Tibial nerve (tissue), 4 donors: ENCODE data around the gene TMEM129. TPM values are rescaled to one million over a fixed set of nuclear protein-coding genes. Genes with fewer than 3 reads are reported as not detected.

ENCODE experiments used
- DNase-seq, 2 donors: peaks; one replicate each; pipeline ENCODE4 v3.0.0-alpha.2; 2019; ENCODE audit warnings: low spot score in 2 of 2
- H3K27ac ChIP-seq, 4 donors: fragments of 200-600 bp; sonication (generic) in 3 of 4; one replicate each; pipeline ENCODE4 v1.5.1; 2017 to 2019; ENCODE audit warnings: mild to moderate bottlenecking in 1 of 4
- H3K27me3 ChIP-seq, 2 donors: fragments of 200-600 bp; sonication (generic) in 1 of 2; one replicate each; pipeline versions ENCODE4 v1.5.1 to v1.6.0; 2017 to 2019
- H3K36me3 ChIP-seq, 3 donors: fragments of 200-600 bp; sonication (generic); one replicate each; pipeline ENCODE4 v1.5.1; 2018 to 2019
- H3K4me1 ChIP-seq, 4 donors: fragments of 200-600 bp; sonication (generic) in 3 of 4; one replicate each; pipeline ENCODE4 v1.5.1; 2017 to 2019
- H3K4me3 ChIP-seq, 4 donors: fragments of 200-600 bp; sonication (generic) in 3 of 4; one replicate each; pipeline ENCODE4 v1.5.1; 2017 to 2019; ENCODE audit warnings: mild to moderate bottlenecking in 1 of 4, moderate library complexity in 1 of 4
- H3K9me3 ChIP-seq, 4 donors: fragments of 200-600 bp; sonication (generic) in 3 of 4; one replicate each; pipeline ENCODE4 v1.5.1; 2017 to 2019
- EP300 ChIP-seq, 2 donors: sonication (generic); formaldehyde crosslinking; IDR thresholded peaks; one replicate each; pipeline ENCODE4 v1.6.1; 2017; ENCODE audit warnings: antibody characterized with exemption in 2 of 2, mild to moderate bottlenecking in 1 of 2
- POLR2A ChIP-seq, 2 donors: fragments of 450-650 bp; IDR thresholded peaks; one replicate each; pipeline ENCODE4 v1.6.1; 2017; ENCODE audit warnings: antibody characterized with exemption in 2 of 2, mild to moderate bottlenecking in 2 of 2, moderate library complexity in 2 of 2
- WGBS, 2 donors: methylation state at CpG; one replicate each; pipeline ENCODE4 v1.1.5; 2018; 5-methylcytosine and 5-hydroxymethylcytosine counted together
- total RNA-seq, 4 donors: library from RNA; depleted of rRNA; stranded (reverse); fragments of >200 nt; gene quantifications; one replicate each; pipeline ENCODE4 v1.1.0, GENCODE V29; 2016
- TF ChIP-seq, protein P1 (sequence below), 5 experiments: fragments of 200-600 bp in 3 of 5; fragments of 450-650 bp in 2 of 5; sonication (generic) in 3 of 5; IDR thresholded peaks; one replicate each; pipeline ENCODE4 v1.5.1; 2016 to 2019; ENCODE audit warnings: antibody characterized with exemption in 5 of 5, mild to moderate bottlenecking in 3 of 5, moderate library complexity in 2 of 5

Gene TMEM129
- total RNA-seq, 4 donors from 2014 or later, result 60.1 to 88.5 (median 82.2) TPM

DNA sequence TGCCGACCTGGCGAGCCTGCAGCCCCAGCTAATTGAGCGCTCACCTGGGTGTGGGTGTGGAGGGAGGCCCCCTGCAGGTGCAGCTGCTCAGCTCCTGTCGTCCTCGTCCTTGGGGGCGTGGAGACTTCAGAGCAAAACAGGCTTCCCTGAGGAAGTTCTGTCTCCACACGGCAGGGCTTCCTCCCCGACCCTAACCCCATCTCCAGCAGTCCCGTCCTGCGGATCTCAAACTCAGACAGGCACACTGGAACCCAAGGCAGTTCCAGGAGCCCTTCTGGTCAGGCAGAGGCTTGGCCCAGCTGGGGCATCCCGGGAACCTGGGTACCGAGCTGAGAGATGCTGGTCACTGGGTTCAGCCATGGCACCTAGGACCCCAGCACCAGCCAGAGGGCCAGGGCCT is 24.6 kb upstream of the TMEM129 start:
- Histone ChIP-seq H3K4me1 (peaks cover 0 to 19% (median 3%) of the 10 kb centered on the region in 4 donors), H3K27ac (no peak overlapping the region), H3K36me3 (peaks cover 0 to 34% (median 0%) of the 10 kb centered on the region in 3 donors), H3K4me3 (no peak overlapping the region), H3K27me3 (peaks cover 0 to 32% of the 10 kb centered on the region in 2 donors), H3K9me3 (no peaks in the 10 kb centered on the region)
- WGBS, 2 donors, result 86 to 95% methylated on average over 11 to 12 of the region's 12 CpGs
- DNase-seq, result no peak
- TF ChIP-seq POLR2A (IDR thresholded peaks at IDR 0.05), result no peak
- no peak for TF ChIP-seq EP300 (IDR thresholded peaks at IDR 0.05)
- TF ChIP-seq, protein P1, sequence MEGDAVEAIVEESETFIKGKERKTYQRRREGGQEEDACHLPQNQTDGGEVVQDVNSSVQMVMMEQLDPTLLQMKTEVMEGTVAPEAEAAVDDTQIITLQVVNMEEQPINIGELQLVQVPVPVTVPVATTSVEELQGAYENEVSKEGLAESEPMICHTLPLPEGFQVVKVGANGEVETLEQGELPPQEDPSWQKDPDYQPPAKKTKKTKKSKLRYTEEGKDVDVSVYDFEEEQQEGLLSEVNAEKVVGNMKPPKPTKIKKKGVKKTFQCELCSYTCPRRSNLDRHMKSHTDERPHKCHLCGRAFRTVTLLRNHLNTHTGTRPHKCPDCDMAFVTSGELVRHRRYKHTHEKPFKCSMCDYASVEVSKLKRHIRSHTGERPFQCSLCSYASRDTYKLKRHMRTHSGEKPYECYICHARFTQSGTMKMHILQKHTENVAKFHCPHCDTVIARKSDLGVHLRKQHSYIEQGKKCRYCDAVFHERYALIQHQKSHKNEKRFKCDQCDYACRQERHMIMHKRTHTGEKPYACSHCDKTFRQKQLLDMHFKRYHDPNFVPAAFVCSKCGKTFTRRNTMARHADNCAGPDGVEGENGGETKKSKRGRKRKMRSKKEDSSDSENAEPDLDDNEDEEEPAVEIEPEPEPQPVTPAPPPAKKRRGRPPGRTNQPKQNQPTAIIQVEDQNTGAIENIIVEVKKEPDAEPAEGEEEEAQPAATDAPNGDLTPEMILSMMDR (IDR thresholded peaks at IDR 0.05), result no peak

DNA sequence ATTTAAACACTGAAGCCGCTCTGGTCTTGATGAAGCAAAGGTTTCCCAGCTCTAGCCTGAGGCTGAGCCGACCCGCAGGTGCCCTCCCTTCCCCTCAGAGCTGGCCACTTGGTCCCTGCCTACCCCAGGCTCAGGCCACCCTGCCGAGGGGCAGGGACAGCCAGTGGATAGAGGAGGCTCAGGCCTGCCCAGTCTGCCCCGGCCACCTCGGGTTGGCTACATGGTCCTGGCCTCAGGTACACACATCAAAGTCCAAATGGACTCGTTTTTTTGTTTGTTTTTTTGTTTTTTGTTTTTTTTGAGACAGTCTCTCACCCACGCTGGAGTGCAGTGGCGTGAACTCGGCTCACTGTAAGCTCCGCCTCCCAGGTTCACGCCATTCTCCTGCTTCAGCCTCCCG is 24.0 kb upstream of the TMEM129 start:
- peaks cover 0 to 19% (median 3%) of the 10 kb centered on the region in 4 donors for H3K4me1 ChIP-seq
- TF ChIP-seq, protein P1 (IDR thresholded peaks at IDR 0.05), result no peak
- TF ChIP-seq EP300 (IDR thresholded peaks at IDR 0.05) (no peak), POLR2A (IDR thresholded peaks at IDR 0.05) (no peak)
- H3K4me3 ChIP-seq, result no peak overlapping the region
- peaks cover 0 to 32% of the 10 kb centered on the region in 2 donors for H3K27me3 ChIP-seq
- no peak overlapping the region for H3K27ac ChIP-seq
- WGBS, 2 donors, result 89 to 90% methylated on average over 13 of the region's 13 CpGs
- no peak for DNase-seq
- no peaks in the 10 kb centered on the region for H3K9me3 ChIP-seq
- H3K36me3 ChIP-seq, result peaks cover 0 to 39% (median 0%) of the 10 kb centered on the region in 3 donors

DNA sequence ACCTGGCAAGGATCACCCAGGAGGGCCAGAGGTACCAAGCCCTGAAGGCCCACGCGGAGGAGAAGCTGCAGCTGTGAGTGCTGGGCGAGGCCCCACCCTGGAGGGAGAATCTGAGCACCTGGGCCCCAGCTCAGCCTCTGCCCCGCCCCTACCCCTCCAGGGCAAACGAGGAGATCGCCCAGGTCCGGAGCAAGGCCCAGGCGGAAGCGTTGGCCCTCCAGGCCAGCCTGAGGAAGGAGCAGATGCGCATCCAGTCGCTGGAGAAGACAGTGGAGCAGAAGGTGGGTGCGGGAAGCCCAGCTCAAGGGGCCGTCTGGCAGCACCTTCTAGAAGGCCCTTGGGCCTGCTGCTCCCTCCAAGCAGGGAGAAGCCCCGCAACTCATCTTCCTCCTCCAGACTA is 23.4 kb upstream of the TMEM129 start:
- Histone ChIP-seq H3K9me3 (no peaks in the 10 kb centered on the region), H3K27me3 (peaks cover 0 to 26% of the 10 kb centered on the region in 2 donors), H3K4me1 (peaks cover 0 to 19% (median 3%) of the 10 kb centered on the region in 4 donors), H3K4me3 (no peak overlapping the region), H3K36me3 (peaks cover 0 to 45% (median 0%) of the 10 kb centered on the region in 3 donors), H3K27ac (no peak overlapping the region)
- TF ChIP-seq, protein P1 (IDR thresholded peaks at IDR 0.05), result no peak
- no peak for DNase-seq
- WGBS, 2 donors, result 90 to 96% methylated on average over 14 of the region's 14 CpGs

DNA sequence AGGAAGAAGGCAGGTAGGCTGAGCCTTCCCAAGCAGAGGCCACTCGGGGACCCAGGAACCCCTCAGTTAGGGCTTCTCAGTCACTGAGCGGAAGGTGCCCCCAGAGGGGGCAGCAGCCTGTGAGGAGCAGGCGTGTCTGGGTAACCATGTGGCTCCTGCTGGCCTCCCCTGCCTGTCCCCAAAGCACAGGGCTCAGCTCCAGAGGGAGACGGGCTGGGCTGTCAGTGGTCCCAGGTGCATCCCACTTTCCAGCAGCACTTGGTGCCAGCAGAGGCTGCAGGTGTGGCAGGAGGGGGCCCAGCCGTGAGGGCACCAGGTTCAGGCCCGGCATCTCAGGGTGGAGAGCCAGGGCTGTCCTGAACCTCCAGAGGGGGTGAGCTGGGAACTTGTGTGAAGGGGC is 22.9 kb upstream of the TMEM129 start:
- Histone ChIP-seq H3K9me3 (no peaks in the 10 kb centered on the region), H3K4me3 (no peak overlapping the region), H3K36me3 (peaks cover 0 to 51% (median 0%) of the 10 kb centered on the region in 3 donors), H3K4me1 (peaks cover 0 to 19% (median 3%) of the 10 kb centered on the region in 4 donors), H3K27ac (no peak overlapping the region), H3K27me3 (peaks cover 0 to 23% of the 10 kb centered on the region in 2 donors)
- 88 to 89% methylated on average over 4 to 6 of the region's 6 CpGs for WGBS, 2 donors
- no peak for DNase-seq
- TF ChIP-seq, protein P1 (IDR thresholded peaks at IDR 0.05), result no peak
- TF ChIP-seq POLR2A (IDR thresholded peaks at IDR 0.05) (no peak), EP300 (IDR thresholded peaks at IDR 0.05) (no peak)

DNA sequence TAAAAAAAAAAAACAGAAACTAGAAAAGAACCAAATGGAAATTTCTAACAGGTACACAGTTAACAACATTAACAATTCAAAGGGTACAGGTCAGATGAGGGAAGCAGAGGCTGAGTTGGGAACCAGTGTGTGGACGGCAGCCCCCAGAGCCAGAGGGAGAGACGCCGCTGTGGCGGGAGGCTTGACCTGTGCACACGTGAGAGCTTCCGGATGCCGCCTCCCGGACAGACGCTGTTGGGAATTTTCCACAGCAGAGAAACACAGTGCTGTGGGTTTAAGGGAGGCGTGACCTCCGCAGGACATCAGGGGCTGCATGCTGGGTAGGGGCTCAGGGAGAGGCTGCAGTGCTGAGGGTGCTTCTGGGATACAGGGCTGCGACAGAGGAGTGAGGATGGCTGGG is 22.4 kb upstream of the TMEM129 start:
- peaks cover 0 to 16% (median 2%) of the 10 kb centered on the region in 4 donors for H3K4me1 ChIP-seq
- H3K36me3 ChIP-seq, result peaks cover 0 to 55% (median 0%) of the 10 kb centered on the region in 3 donors
- no peak overlapping the region for H3K4me3 ChIP-seq
- peaks cover 0 to 20% of the 10 kb centered on the region in 2 donors for H3K27me3 ChIP-seq
- H3K9me3 ChIP-seq, result peaks cover 0 to 1% (median 0%) of the 10 kb centered on the region in 4 donors
- DNase-seq, result no peak
- TF ChIP-seq, protein P1 (IDR thresholded peaks at IDR 0.05), result no peak
- TF ChIP-seq EP300 (IDR thresholded peaks at IDR 0.05) (no peak), POLR2A (IDR thresholded peaks at IDR 0.05) (no peak)
- no peak overlapping the region for H3K27ac ChIP-seq
- WGBS, 2 donors, result 75 to 97% methylated on average over 12 of the region's 12 CpGs
